ENCODE results near the gene TEX2. TPM values are rescaled to one million over a fixed set of nuclear protein-coding genes. Genes with fewer than 3 reads are reported as not detected.

Gene TEX2
- total and polyA plus RNA-seq, 2 of the 13 experiments (the other 11 are each of a cell fraction or from before 2014, with no cell fraction given) = 21.4 to 37.7 TPM

- TF ChIP-seq ZNF446 (CRISPR knock-in tag; IDR thresholded peaks at IDR 0.05) = 0 out of 2 replicates have a peak, but pooled peaks have one; percentile 53
- 0 out of 2 replicates have a peak, but pooled peaks have one; percentile 67 for TF ChIP-seq RFXANK (CRISPR knock-in tag; IDR thresholded peaks at IDR 0.05)
- TF ChIP-seq ZNF317 (CRISPR knock-in tag; IDR thresholded peaks at IDR 0.05) = peak; percentile 76; the same call in 1 of the 2 replicates
- peak; percentile 53 for TF ChIP-seq HCFC1 (IDR thresholded peaks at IDR 0.05; ENCODE audit: low read depth, low read length)
- no peak for TF ChIP-seq SMARCE1 (IDR thresholded peaks at IDR 0.05; ENCODE audit: borderline replicate concordance)
- no peak for TF ChIP-seq KLF9 (CRISPR knock-in tag; IDR thresholded peaks at IDR 0.05; ENCODE audit: low read depth)
- TF ChIP-seq GRHL1 (CRISPR knock-in tag; conservative IDR thresholded peaks at IDR 0.05) = no peak
- TF ChIP-seq IRF1 (CRISPR knock-in tag; IDR thresholded peaks at IDR 0.05; ENCODE audit: low read depth) = 0 out of 2 replicates have a peak, but pooled peaks have one; percentile 9
- TF ChIP-seq RXRA (CRISPR knock-in tag; IDR thresholded peaks at IDR 0.05) = no peak; the same call in 1 of the 2 replicates
- no peak for TF ChIP-seq ZNF225 (CRISPR knock-in tag; IDR thresholded peaks at IDR 0.05)
- peak; percentile 56; the same call in 1 of the 2 replicates for TF ChIP-seq ATF5 (CRISPR knock-in tag; IDR thresholded peaks at IDR 0.05; ENCODE audit: low read depth)
- peak; percentile 48 for TF ChIP-seq TAF1 (CRISPR knock-in tag; IDR thresholded peaks at IDR 0.05)
- TF ChIP-seq TGIF2 (CRISPR knock-in tag; IDR thresholded peaks at IDR 0.05) = no peak; the same call in 1 of the 2 replicates
- TF ChIP-seq ZNF737 (CRISPR knock-in tag; IDR thresholded peaks at IDR 0.05; ENCODE audit: borderline replicate concordance) = no peak
- peak; percentile 49; the same call in 1 of the 2 replicates for TF ChIP-seq PAXIP1 (CRISPR knock-in tag; conservative IDR thresholded peaks at IDR 0.05)
- TF ChIP-seq CBX1 (IDR thresholded peaks at IDR 0.05; ENCODE audit: low read depth) = no peak
- TF ChIP-seq ZNF770 (CRISPR knock-in tag; IDR thresholded peaks at IDR 0.05) = peak; percentile 37; the same call in 1 of the 2 replicates
Measured at GRCh38 chr17:64263000-64263766, at the start of gene TEX2 (continued).

Data from HepG2 (cell line).